PC-3 (cell line): ENCODE data around the gene CGN. TPM values are rescaled to one million over a fixed set of nuclear protein-coding genes. Genes with fewer than 3 reads are reported as not detected.

Source experiments
- ATAC-seq: fragments of 200-7000 bp; cut with Tn5 transposase; 2 replicates; pipeline ENCODE4 v1.9.1; 2020; ENCODE audit warnings: mild to moderate bottlenecking, moderate library complexity
- BruUV-seq: library from RNA; stranded (reverse); fragments of 400-500 nt; replicated peaks from 2 replicates; lab custom pipeline; 2021; lab: Mats Ljungman, UMichigan
- CTCF ChIA-PET: fragments of 300-600 bp; sonication (Branson Sonifier 250); formaldehyde crosslinking; loops from one replicate; lab custom pipeline; 2022; ENCODE audit warnings: antibody characterized with exemption; lab: Charles Lee
- POLR2A ChIA-PET: fragments of 300-600 bp; sonication (Branson Sonifier 250); formaldehyde crosslinking; loops from one replicate; lab custom pipeline; 2022; ENCODE audit warnings: antibody characterized with exemption; ENCODE audit not compliant: unreplicated experiment; lab: Charles Lee
- DNase-seq: peaks from one replicate; pipeline ENCODE4 v3.0.0-alpha.2; 2015
- H2AFZ ChIP-seq: fragments of 300-600 bp; sonication (generic); 2 replicates; pipeline ENCODE4 v1.6.0; 2016; ENCODE audit warnings: antibody characterized with exemption, low read length
- H3F3A ChIP-seq: fragments of 300-600 bp; sonication (generic); one replicate; pipeline ENCODE4 v1.6.0; 2017; ENCODE audit warnings: antibody characterized with exemption, low read length, control low read depth, mild to moderate bottlenecking; ENCODE audit not compliant: unreplicated experiment
- H3K27ac ChIP-seq: fragments of 300-600 bp; sonication (generic); 2 replicates; pipeline ENCODE4 v1.5.1; 2016; ENCODE audit warnings: mild to moderate bottlenecking, low read length
- H3K27me3 ChIP-seq: fragments of 300-600 bp; sonication (generic); 2 replicates; pipeline ENCODE4 v1.6.1; 2016; ENCODE audit warnings: low read length, mixed read lengths
- H3K36me3 ChIP-seq: fragments of 300-600 bp; sonication (generic); 2 replicates; pipeline ENCODE4 v1.6.1; 2016; ENCODE audit warnings: low read depth, mixed run types, low read length, mixed read lengths
- H3K4me1 ChIP-seq: fragments of 300-600 bp; sonication (generic); 2 replicates; pipeline ENCODE4 v1.5.1; 2016; ENCODE audit warnings: low read length; ENCODE audit not compliant: insufficient read depth
- H3K4me2 ChIP-seq: fragments of 300-600 bp; sonication (generic); 2 replicates; pipeline ENCODE4 v1.6.0; 2016; ENCODE audit warnings: low read length
- H3K4me3 ChIP-seq: fragments of 300-600 bp; sonication (generic); 2 replicates; pipeline ENCODE4 v1.5.1; 2016; ENCODE audit warnings: mild to moderate bottlenecking, low read length, mixed read lengths
- H3K79me2 ChIP-seq: fragments of 300-600 bp; sonication (generic); 2 replicates; pipeline ENCODE4 v1.6.1; 2017; ENCODE audit warnings: low read length, mixed read lengths
- H3K9ac ChIP-seq: fragments of 300-600 bp; sonication (generic); 2 replicates; pipeline ENCODE4 v1.6.0; 2016; ENCODE audit warnings: mild to moderate bottlenecking, low read length
- H3K9me2 ChIP-seq: fragments of 300-600 bp; sonication (generic); replicated peaks from 2 replicates; pipeline ENCODE4 v1.6.1; 2016; ENCODE audit warnings: mixed run types, low read length, mixed read lengths
- H3K9me3 ChIP-seq: fragments of 300-600 bp; sonication (generic); 2 replicates; pipeline ENCODE4 v1.6.1; 2016; ENCODE audit warnings: low read length, mixed read lengths
- H4K20me1 ChIP-seq: fragments of 300-600 bp; sonication (generic); 2 replicates; pipeline ENCODE4 v1.6.1; 2016; ENCODE audit warnings: low read length, mixed read lengths
- EZH2 ChIP-seq: fragments of 300-600 bp; sonication (generic); IDR thresholded peaks from one replicate; pipeline ENCODE4 v1.6.1; 2017; ENCODE audit warnings: antibody characterized with exemption, mild to moderate bottlenecking, low read length; ENCODE audit not compliant: unreplicated experiment
- EZH2phosphoT487 ChIP-seq: fragments of 300-600 bp; sonication (generic); IDR thresholded peaks from 2 replicates; pipeline ENCODE4 v1.6.1; 2018; ENCODE audit warnings: mild to moderate bottlenecking, antibody characterized with exemption, low read length, borderline replicate concordance
- intact Hi-C: fragments of 100-400 bp; cut with micrococcal nuclease; formaldehyde crosslinking; loops from 2 replicates; pipeline ENCODE4 v1.9.0; 2023
- total RNA-seq: library from RNA; depleted of rRNA; stranded (reverse); fragments of >200 nt; gene quantifications from 2 replicates; pipeline ENCODE4 v1.2.3, GENCODE V29; 2014
- TF ChIP-seq, protein P1 (sequence below): fragments of 300-600 bp; sonication (generic); conservative IDR thresholded peaks from 2 replicates; pipeline ENCODE4 v1.5.1; 2017; ENCODE audit warnings: antibody characterized with exemption, low read depth, mild to moderate bottlenecking, low read length

Gene CGN
- total RNA-seq, 1 experiment from 2014 or later = 13.3 TPM

GRCh38 chr1:151581921-151582320 lies 70.7 kb downstream of the CGN start:
- peaks cover 41% of the 10 kb centered on the region for H3K4me1 ChIP-seq
- no peaks in the 10 kb centered on the region for H3K9me3 ChIP-seq
- no TSS peak for BruUV-seq
- no peak overlapping the region for H3K9ac ChIP-seq
- no peaks in the 10 kb centered on the region for H3K27me3 ChIP-seq
- H2AFZ ChIP-seq = no peak overlapping the region
- CTCF ChIA-PET = interaction anchor here (0.6 kb wide), 1 partner anchor 33 kb away, joined by 3 read pairs; no protein-coding TSS in a partner anchor
- POLR2A ChIA-PET = no interaction called here
- intact Hi-C loops = no loop called here
- DNase-seq (no peak), ATAC-seq (no peak)
- no peak overlapping the region for H3K27ac ChIP-seq
- no peaks in the 10 kb centered on the region for H4K20me1 ChIP-seq
- H3K79me2 ChIP-seq = no peaks in the 10 kb centered on the region
- no peak overlapping the region for H3K4me3 ChIP-seq
- TF ChIP-seq EZH2phosphoT487 = no peak
- TF ChIP-seq, protein P1, sequence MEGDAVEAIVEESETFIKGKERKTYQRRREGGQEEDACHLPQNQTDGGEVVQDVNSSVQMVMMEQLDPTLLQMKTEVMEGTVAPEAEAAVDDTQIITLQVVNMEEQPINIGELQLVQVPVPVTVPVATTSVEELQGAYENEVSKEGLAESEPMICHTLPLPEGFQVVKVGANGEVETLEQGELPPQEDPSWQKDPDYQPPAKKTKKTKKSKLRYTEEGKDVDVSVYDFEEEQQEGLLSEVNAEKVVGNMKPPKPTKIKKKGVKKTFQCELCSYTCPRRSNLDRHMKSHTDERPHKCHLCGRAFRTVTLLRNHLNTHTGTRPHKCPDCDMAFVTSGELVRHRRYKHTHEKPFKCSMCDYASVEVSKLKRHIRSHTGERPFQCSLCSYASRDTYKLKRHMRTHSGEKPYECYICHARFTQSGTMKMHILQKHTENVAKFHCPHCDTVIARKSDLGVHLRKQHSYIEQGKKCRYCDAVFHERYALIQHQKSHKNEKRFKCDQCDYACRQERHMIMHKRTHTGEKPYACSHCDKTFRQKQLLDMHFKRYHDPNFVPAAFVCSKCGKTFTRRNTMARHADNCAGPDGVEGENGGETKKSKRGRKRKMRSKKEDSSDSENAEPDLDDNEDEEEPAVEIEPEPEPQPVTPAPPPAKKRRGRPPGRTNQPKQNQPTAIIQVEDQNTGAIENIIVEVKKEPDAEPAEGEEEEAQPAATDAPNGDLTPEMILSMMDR = no peak
- TF ChIP-seq EZH2 = no peak
- peaks cover 23% of the 10 kb centered on the region for H3K36me3 ChIP-seq
- no peak overlapping the region for H3K4me2 ChIP-seq
- H3F3A ChIP-seq = peaks cover 6% of the 10 kb centered on the region
- no peaks in the 10 kb centered on the region for H3K9me2 ChIP-seq

- Histone ChIP-seq H3K9me2 (no peaks in the 10 kb centered on the region), H3K9me3 (no peaks in the 10 kb centered on the region), H3K4me3 (no peak overlapping the region), H3K27me3 (no peaks in the 10 kb centered on the region), H3K36me3 (peaks cover 23% of the 10 kb centered on the region; the same call in 1 of the 2 replicates), H3K79me2 (no peaks in the 10 kb centered on the region), H3K9ac (no peak overlapping the region), H3K27ac (no peak overlapping the region), H2AFZ (no peak overlapping the region), H4K20me1 (no peaks in the 10 kb centered on the region), H3F3A (peaks cover 6% of the 10 kb centered on the region), H3K4me1 (peaks cover 32% of the 10 kb centered on the region), H3K4me2 (no peak overlapping the region)
- no TSS peak for BruUV-seq
- TF ChIP-seq, protein P1 = no peak
- TF ChIP-seq EZH2phosphoT487 (no peak), EZH2 (no peak)
- ATAC-seq (no peak), DNase-seq (no peak)
- POLR2A ChIA-PET = no interaction called here
- CTCF ChIA-PET = no interaction called here
- intact Hi-C loops = no loop called here
Observed at GRCh38 chr1:151583796-151584195, 72.6 kb downstream of the CGN start.

- H3K9me2 ChIP-seq = no peaks in the 10 kb centered on the region
- H3K9ac ChIP-seq = no peak overlapping the region
- H3K36me3 ChIP-seq = peaks cover 23% of the 10 kb centered on the region; the same call in 1 of the 2 replicates
- H3K27me3 ChIP-seq = no peaks in the 10 kb centered on the region
- TF ChIP-seq EZH2phosphoT487 (no peak), EZH2 (no peak)
- TF ChIP-seq, protein P1 = no peak
- no peaks in the 10 kb centered on the region for H3K9me3 ChIP-seq
- intact Hi-C loops = no loop called here
- peaks cover 27% of the 10 kb centered on the region for H3K4me1 ChIP-seq
- BruUV-seq = no TSS peak
- H3K27ac ChIP-seq = no peak overlapping the region
- H3K4me3 ChIP-seq = no peak overlapping the region
- CTCF ChIA-PET = no interaction called here
- H3F3A ChIP-seq = peaks cover 6% of the 10 kb centered on the region
- DNase-seq (no peak), ATAC-seq (no peak)
- POLR2A ChIA-PET = no interaction called here
- no peaks in the 10 kb centered on the region for H4K20me1 ChIP-seq
- H3K4me2 ChIP-seq = no peak overlapping the region
- no peaks in the 10 kb centered on the region for H3K79me2 ChIP-seq
- H2AFZ ChIP-seq = no peak overlapping the region
Observed at GRCh38 chr1:151584278-151584677, 73.1 kb downstream of the CGN start.
